Fibroblast of lung (primary cell): ENCODE measurements around the gene FXYD1.

Source experiments
- CTCF ChIP-seq, 2 donors: IDR thresholded peaks in 1 of 2; conservative IDR thresholded peaks in 1 of 2; 1 replicate in 1 of 2; 2 replicates in 1 of 2; pipeline ENCODE4 v1.5.1; 2011 to 2012; ENCODE audit warnings: low read length in 2 of 2, control low read depth in 1 of 2, inconsistent platforms in 1 of 2, low read depth in 1 of 2, mild to moderate bottlenecking in 1 of 2
- EZH2 ChIP-seq: IDR thresholded peaks from 2 replicates; pipeline ENCODE4 v1.5.1; 2012; ENCODE audit warnings: low read length, control low read depth, mild to moderate bottlenecking; ENCODE audit errors: missing control alignments

- no peak for TF ChIP-seq CTCF (conservative IDR thresholded peaks at IDR 0.05 in 1 of 2, IDR thresholded peaks at IDR 0.05 in 1 of 2; ENCODE audit: low read depth in 1 of 2, low read length in 2 of 2)
- TF ChIP-seq EZH2: no peak
Observed at GRCh38 chr19:35184884-35185283, 46.3 kb downstream of the FXYD1 start.
